Measurements from ENCODE around the gene PLCZ1. TPM values are rescaled to one million over a fixed set of nuclear protein-coding genes. Genes with fewer than 3 reads are reported as not detected.

Gene PLCZ1
- total and polyA plus RNA-seq, 7 donors = not detected

DNA sequence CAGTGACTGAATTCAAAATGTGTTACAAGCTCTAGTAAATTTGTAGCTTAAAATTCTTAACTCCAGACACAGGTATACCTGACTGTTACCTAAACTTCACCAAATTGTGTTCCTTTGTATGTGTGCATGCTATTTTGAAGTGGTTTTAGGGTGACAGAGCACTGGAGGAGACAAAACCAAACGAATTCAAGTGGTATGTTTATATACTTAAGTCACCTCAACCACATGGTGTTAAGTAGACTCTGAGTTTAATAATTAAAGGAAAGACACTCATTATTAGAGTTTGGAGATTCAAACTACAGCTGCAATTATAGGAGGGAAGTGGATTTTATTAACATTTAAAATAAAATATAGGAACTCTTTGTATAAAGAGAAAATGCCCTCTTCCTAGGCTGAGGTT lies 84.3 kb downstream of the PLCZ1 start:
- Histone ChIP-seq H3K36me3 (no peaks in the 10 kb centered on the region), H3K4me1 (no peaks in the 10 kb centered on the region), H3K27ac (no peak overlapping the region), H3K9me3 (no peaks in the 10 kb centered on the region), H3K27me3 (no peaks in the 10 kb centered on the region), H3K4me3 (no peak overlapping the region)
- DNase-seq = no peak
- intact Hi-C loops (cut with DNase I) = no loop called here
- TF ChIP-seq POLR2AphosphoS5 (IDR thresholded peaks at IDR 0.05) (no peak), POLR2A (IDR thresholded peaks at IDR 0.05) (no peak), EP300 (IDR thresholded peaks at IDR 0.05) (no peak)
- TF ChIP-seq, protein P1, sequence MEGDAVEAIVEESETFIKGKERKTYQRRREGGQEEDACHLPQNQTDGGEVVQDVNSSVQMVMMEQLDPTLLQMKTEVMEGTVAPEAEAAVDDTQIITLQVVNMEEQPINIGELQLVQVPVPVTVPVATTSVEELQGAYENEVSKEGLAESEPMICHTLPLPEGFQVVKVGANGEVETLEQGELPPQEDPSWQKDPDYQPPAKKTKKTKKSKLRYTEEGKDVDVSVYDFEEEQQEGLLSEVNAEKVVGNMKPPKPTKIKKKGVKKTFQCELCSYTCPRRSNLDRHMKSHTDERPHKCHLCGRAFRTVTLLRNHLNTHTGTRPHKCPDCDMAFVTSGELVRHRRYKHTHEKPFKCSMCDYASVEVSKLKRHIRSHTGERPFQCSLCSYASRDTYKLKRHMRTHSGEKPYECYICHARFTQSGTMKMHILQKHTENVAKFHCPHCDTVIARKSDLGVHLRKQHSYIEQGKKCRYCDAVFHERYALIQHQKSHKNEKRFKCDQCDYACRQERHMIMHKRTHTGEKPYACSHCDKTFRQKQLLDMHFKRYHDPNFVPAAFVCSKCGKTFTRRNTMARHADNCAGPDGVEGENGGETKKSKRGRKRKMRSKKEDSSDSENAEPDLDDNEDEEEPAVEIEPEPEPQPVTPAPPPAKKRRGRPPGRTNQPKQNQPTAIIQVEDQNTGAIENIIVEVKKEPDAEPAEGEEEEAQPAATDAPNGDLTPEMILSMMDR (IDR thresholded peaks at IDR 0.05) = no peak
- WGBS, 2 donors = 26 to 40% methylated on average over 1 of the region's 1 CpG

DNA sequence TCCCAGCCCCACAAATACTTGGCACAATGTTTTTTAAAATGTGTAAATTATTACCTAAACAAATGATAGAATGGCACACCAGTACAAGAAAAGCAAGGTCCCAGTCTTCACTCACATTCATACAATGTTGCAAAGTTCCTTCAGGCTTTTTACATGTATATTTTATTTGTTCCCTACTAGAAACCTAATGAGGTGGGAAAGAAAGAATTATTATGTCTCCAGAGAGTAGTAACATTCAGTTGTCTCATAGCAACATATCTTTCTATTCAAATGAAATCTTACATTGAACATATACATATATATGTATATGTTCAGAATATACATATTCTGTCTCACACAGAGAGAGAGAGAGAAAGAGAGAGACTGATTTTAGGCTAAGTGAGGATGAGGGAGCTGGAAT lies 85.2 kb downstream of the PLCZ1 start:
- H3K27me3 ChIP-seq = no peaks in the 10 kb centered on the region
- intact Hi-C loops (cut with DNase I) = no loop called here
- no peak overlapping the region for H3K4me3 ChIP-seq
- H3K4me1 ChIP-seq = no peaks in the 10 kb centered on the region
- no peaks in the 10 kb centered on the region for H3K36me3 ChIP-seq
- H3K27ac ChIP-seq = no peak overlapping the region
- TF ChIP-seq, protein P1 (IDR thresholded peaks at IDR 0.05) = no peak
- TF ChIP-seq POLR2AphosphoS5 (IDR thresholded peaks at IDR 0.05) = no peak
- no peak for TF ChIP-seq POLR2A (IDR thresholded peaks at IDR 0.05)
- no peak for TF ChIP-seq EP300 (IDR thresholded peaks at IDR 0.05)
- no peak for DNase-seq
- peaks cover 0 to 2% (median 0%) of the 10 kb centered on the region in 4 donors for H3K9me3 ChIP-seq

DNA sequence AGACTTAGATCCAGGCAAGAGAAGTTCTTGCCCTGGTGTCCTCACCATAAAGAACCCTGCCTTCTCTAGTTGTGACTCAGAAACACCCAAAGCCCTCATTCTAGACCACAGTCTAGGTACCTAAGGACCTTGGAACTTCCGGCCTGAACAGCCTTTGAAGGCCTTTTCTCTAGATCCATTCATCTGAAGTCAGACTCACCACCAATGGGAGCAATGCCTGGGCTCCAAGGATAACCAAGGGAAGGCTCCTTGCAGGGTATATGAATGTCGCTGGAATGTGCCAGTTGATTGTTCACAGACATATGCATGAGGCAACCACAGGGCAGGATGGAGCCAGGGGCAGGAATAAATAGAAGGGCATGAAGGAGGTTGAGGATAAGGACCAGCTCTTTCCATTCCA lies 86.3 kb downstream of the PLCZ1 start:
- H3K27ac ChIP-seq = no peak overlapping the region
- WGBS, 2 donors = 87 to 89% methylated on average over 2 of the region's 2 CpGs
- TF ChIP-seq POLR2A (IDR thresholded peaks at IDR 0.05) (no peak), EP300 (IDR thresholded peaks at IDR 0.05) (no peak), POLR2AphosphoS5 (IDR thresholded peaks at IDR 0.05) (no peak)
- TF ChIP-seq, protein P1 (IDR thresholded peaks at IDR 0.05) = no peak
- no peak overlapping the region for H3K4me3 ChIP-seq
- no peak for DNase-seq
- H3K4me1 ChIP-seq = no peaks in the 10 kb centered on the region
- no peaks in the 10 kb centered on the region for H3K27me3 ChIP-seq
- intact Hi-C loops (cut with DNase I) = no loop called here
- H3K9me3 ChIP-seq = peaks cover 0 to 2% (median 0%) of the 10 kb centered on the region in 4 donors
- no peaks in the 10 kb centered on the region for H3K36me3 ChIP-seq

DNA sequence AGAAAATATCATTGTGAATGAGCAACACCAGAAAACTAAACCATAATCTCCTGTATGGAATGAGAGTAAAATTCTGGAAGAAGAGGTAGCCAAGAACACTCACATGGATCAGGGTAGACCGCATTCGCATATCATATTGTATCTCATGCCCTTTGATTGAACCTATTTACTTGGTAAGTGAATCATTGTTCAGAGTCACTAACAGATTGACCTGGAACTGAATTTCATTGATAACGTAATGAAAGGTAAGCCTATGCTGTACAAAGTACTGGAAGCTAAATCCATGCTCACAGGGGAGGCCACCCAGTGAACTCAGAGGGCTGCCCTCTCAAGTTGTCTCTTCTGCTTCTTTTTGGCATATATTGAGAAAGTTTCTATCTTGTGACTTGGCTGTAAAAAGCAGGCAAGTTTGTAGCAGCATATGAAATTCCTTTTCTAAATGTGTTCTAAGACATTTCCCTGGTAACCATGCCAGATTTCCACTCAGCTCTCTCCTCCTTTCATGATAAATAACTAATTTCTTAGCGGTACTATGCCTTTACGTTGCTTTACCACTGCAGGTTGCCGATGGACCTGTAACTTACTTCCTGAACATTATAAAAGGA lies 91.4 kb downstream of the PLCZ1 start:
- H3K4me1 ChIP-seq = peaks cover 0 to 16% (median 14%) of the 10 kb centered on the region in 4 donors
- H3K9me3 ChIP-seq = peaks cover 0 to 2% (median 0%) of the 10 kb centered on the region in 4 donors
- no peaks in the 10 kb centered on the region for H3K27me3 ChIP-seq
- no peak overlapping the region for H3K4me3 ChIP-seq
- intact Hi-C loops (cut with DNase I) = no loop called here
- no peak for TF ChIP-seq POLR2A (IDR thresholded peaks at IDR 0.05)
- TF ChIP-seq, protein P1 (IDR thresholded peaks at IDR 0.05) = no peak
- TF ChIP-seq EP300 (IDR thresholded peaks at IDR 0.05) = no peak
- DNase-seq = no peak
- no peaks in the 10 kb centered on the region for H3K36me3 ChIP-seq
- H3K27ac ChIP-seq = no peak overlapping the region
- WGBS, 2 donors = 85 to 89% methylated on average over 6 of the region's 6 CpGs

DNA sequence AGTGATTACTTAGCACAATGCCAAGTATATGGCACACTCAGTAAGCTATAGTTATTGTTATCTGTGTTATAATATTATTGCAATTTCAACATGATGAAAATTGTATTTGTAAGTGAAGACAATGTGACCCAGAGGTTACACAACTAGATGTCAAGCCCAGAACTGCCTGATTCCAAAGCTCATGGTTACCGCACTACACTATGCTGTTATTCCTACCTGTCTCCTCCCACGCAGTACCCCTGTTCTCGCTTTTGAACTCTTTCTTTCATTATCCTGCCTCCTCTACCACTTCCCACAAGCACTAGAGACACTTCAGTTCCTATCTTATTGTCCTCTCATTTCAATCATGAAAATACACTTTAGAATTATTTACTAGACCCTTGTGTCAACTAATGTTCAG lies 93.2 kb downstream of the PLCZ1 start:
- Histone ChIP-seq H3K4me3 (no peak overlapping the region), H3K27ac (no peak overlapping the region), H3K9me3 (peaks cover 0 to 2% (median 0%) of the 10 kb centered on the region in 4 donors), H3K4me1 (peaks cover 0 to 16% (median 14%) of the 10 kb centered on the region in 4 donors), H3K27me3 (no peaks in the 10 kb centered on the region), H3K36me3 (no peaks in the 10 kb centered on the region)
- TF ChIP-seq POLR2AphosphoS5 (IDR thresholded peaks at IDR 0.05) (no peak), POLR2A (IDR thresholded peaks at IDR 0.05) (no peak), EP300 (IDR thresholded peaks at IDR 0.05) (no peak)
- TF ChIP-seq, protein P1 (IDR thresholded peaks at IDR 0.05) = no peak
- WGBS, 2 donors = 88 to 92% methylated on average over 3 of the region's 3 CpGs
- no peak for DNase-seq
- intact Hi-C loops (cut with DNase I) = no loop called here
